ENCODE data around the gene ZNF664. TPM values are rescaled to one million over a fixed set of nuclear protein-coding genes. Genes with fewer than 3 reads are reported as not detected.

ZNF664 gene
- total and polyA plus RNA-seq, 2 of the 13 experiments (the other 11 are each of a cell fraction or from before 2014, with no cell fraction given) = 43.9 to 56.5 TPM

- 92% methylated on average over 3 of the region's 3 CpGs for WGBS (ENCODE audit: low lambda C conversion rate)
- H3K27ac ChIP-seq (ENCODE audit: extremely low read length, insufficient read depth, low read length) = no peak overlapping the region
- no peak overlapping the region for H3K9ac ChIP-seq (ENCODE audit: insufficient read depth, low read depth, low read length)
- BruUV-seq (replicated peaks) = no TSS peak
- no peak for FAIRE-seq
- no peaks in the 10 kb centered on the region for H3K9me3 ChIP-seq (ENCODE audit: low read length)
- H3K4me1 ChIP-seq (ENCODE audit: insufficient read depth, low read length) = 0 out of 2 replicates have a peak, but pooled peaks cover 4% of the 10 kb centered on the region
- H3K4me2 ChIP-seq (ENCODE audit: low read depth, low read length) = no peak overlapping the region
- POLR2A ChIA-PET = no interaction called here
- ATAC-seq = no peak
- H2AFZ ChIP-seq (ENCODE audit: low read length) = no peak overlapping the region
- intact Hi-C loops (cut with micrococcal nuclease; ENCODE audit: unreplicated experiment) = no loop called here
- CTCF ChIA-PET (ENCODE audit: low intra/inter-chr PET ratio, low total read pairs) = no interaction called here
- peaks cover 2% of the 10 kb centered on the region for H3K79me2 ChIP-seq (ENCODE audit: insufficient read depth, low read length)
- DNase-seq (ENCODE audit: low spot score) = no peak
- no peak overlapping the region for H3K4me3 ChIP-seq (replicated peaks in 1 of 3; ENCODE audit: insufficient read depth in 1 of 3, low read depth in 2 of 3, low read length in 3 of 3)
- peaks cover 14 to 66% of the 10 kb centered on the region in 2 experiments; a peak in 4 of 5 replicates for H3K36me3 ChIP-seq (replicated peaks in 1 of 2; ENCODE audit: control insufficient read depth in 1 of 2, insufficient read depth in 2 of 2, low read length in 2 of 2)
- H4K20me1 ChIP-seq (ENCODE audit: insufficient read depth, low read length) = peaks cover 7% of the 10 kb centered on the region
- in situ Hi-C loops (cut with HindIII; ENCODE audit: extremely low pct_ligation_motif_present, low pct_unique_long_range_greater_than_20kb) = no loop called here
- H3K27me3 ChIP-seq (ENCODE audit: control insufficient read depth in 1 of 2, insufficient read depth in 2 of 2, low read length in 2 of 2) = no peaks in the 10 kb centered on the region
- no peak for TF ChIP-seq HMGXB3 (CRISPR knock-in tag; IDR thresholded peaks at IDR 0.05; ENCODE audit: borderline replicate concordance)
- no peak for TF ChIP-seq MLXIP (CRISPR knock-in tag; IDR thresholded peaks at IDR 0.05; ENCODE audit: borderline replicate concordance)
- TF ChIP-seq GZF1 (CRISPR knock-in tag; IDR thresholded peaks at IDR 0.05) = no peak
- no peak for TF ChIP-seq ZNF331 (CRISPR knock-in tag; IDR thresholded peaks at IDR 0.05)
- TF ChIP-seq POLR2G (IDR thresholded peaks at IDR 0.05; ENCODE audit: low read depth, low read length) = no peak
- TF ChIP-seq SPEN (CRISPR knock-in tag; IDR thresholded peaks at IDR 0.05; ENCODE audit: low read depth) = no peak
- no peak for TF ChIP-seq SMYD3 (CRISPR knock-in tag; IDR thresholded peaks at IDR 0.05)
- no peak for TF ChIP-seq WIZ (CRISPR knock-in tag; IDR thresholded peaks at IDR 0.05)
- no peak for TF ChIP-seq ZBTB39 (CRISPR knock-in tag; IDR thresholded peaks at IDR 0.05)
- no peak for TF ChIP-seq ZNF609 (CRISPR knock-in tag; IDR thresholded peaks at IDR 0.05; ENCODE audit: borderline replicate concordance)
Measured at GRCh38 chr12:124010687-124011086, 37.7 kb downstream of the ZNF664 start.
